CD4-positive, alpha-beta T cell (primary cell): ENCODE results near the gene CHMP3. TPM values are rescaled to one million over a fixed set of nuclear protein-coding genes. Genes with fewer than 3 reads are reported as not detected.
"Not testable (repeated sequence)": the region's sequence is repeated elsewhere in the genome, so short reads cannot be mapped to it uniquely, and the experiment has no call there.

Experiments
- ATAC-seq: fragments of 200-7000 bp; cut with Tn5 transposase; one replicate; pipeline ENCODE4 v1.10.0; 2022; ENCODE audit warnings: mild to moderate bottlenecking; ENCODE audit not compliant: poor library complexity
- CTCF ChIA-PET: fragments of 350-600 bp; sonication (Branson Sonifier 250); formaldehyde crosslinking; loops from one replicate; lab custom pipeline; 2021; ENCODE audit warnings: antibody characterized with exemption, inconsistent platforms; lab: Charles Lee
- POLR2A ChIA-PET: fragments of 350-600 bp; sonication (Branson Sonifier 250); formaldehyde crosslinking; loops from one replicate; lab custom pipeline; 2021; ENCODE audit warnings: antibody characterized with exemption, inconsistent platforms; lab: Charles Lee
- DNase-seq, 14 experiments: peaks; one replicate each; pipeline ENCODE4 v3.0.0-alpha.2; 2013 to 2020; ENCODE audit warnings: mixed read lengths in 2 of 14
- H3K27ac ChIP-seq, 2 donors: one replicate each; pipeline versions ENCODE4 v1.5.1 to v1.7.0; 2013; ENCODE audit warnings: low read length in 2 of 2, low read depth in 1 of 2, mild to moderate bottlenecking in 1 of 2
- H3K27me3 ChIP-seq, 2 experiments: 1 replicate in 1 of 2; 2 replicates in 1 of 2; pipeline versions ENCODE4 v1.6.1 to v1.7.0; 2013; ENCODE audit warnings: low read length in 2 of 2, control low read depth in 1 of 2, mild to moderate bottlenecking in 1 of 2, moderate library complexity in 1 of 2; ENCODE audit not compliant: insufficient read depth in 2 of 2, control insufficient read depth in 1 of 2
- H3K36me3 ChIP-seq: one replicate; pipeline ENCODE4 v1.6.1; 2013; ENCODE audit warnings: low read length, control low read depth; ENCODE audit not compliant: insufficient read depth
- H3K4me1 ChIP-seq: one replicate; pipeline ENCODE4 v1.6.1; 2013; ENCODE audit warnings: low read length, control low read depth; ENCODE audit not compliant: insufficient read depth
- H3K4me3 ChIP-seq: one replicate; pipeline ENCODE4 v1.5.1; 2013; ENCODE audit warnings: mild to moderate bottlenecking, low read length, moderate library complexity
- H3K9me3 ChIP-seq, 2 experiments: 1 replicate in 1 of 2; 2 replicates in 1 of 2; pipeline versions ENCODE4 v1.6.1 to v1.7.0; 2013; ENCODE audit warnings: low read length in 2 of 2, mild to moderate bottlenecking in 2 of 2, control low read depth in 1 of 2, moderate library complexity in 1 of 2; ENCODE audit not compliant: control insufficient read depth in 1 of 2, insufficient read depth in 1 of 2
- H3K27ac Mint-ChIP-seq: one replicate; pipeline ENCODE4 v1.8.0; 2020; ENCODE audit warnings: mixed read lengths
- H3K27me3 Mint-ChIP-seq: one replicate; pipeline ENCODE4 v1.8.0; 2021; ENCODE audit warnings: mixed read lengths
- H3K36me3 Mint-ChIP-seq: one replicate; pipeline ENCODE4 v1.8.0; 2021; ENCODE audit warnings: low read depth, mixed read lengths
- H3K4me1 Mint-ChIP-seq: one replicate; pipeline ENCODE4 v1.8.0; 2021; ENCODE audit warnings: low read depth, mixed read lengths
- H3K4me3 Mint-ChIP-seq: one replicate; pipeline ENCODE4 v1.8.0; 2020; ENCODE audit warnings: mild to moderate bottlenecking, mixed read lengths
- H3K9me3 Mint-ChIP-seq: one replicate; pipeline ENCODE4 v1.8.0; 2020; ENCODE audit warnings: mixed read lengths
- CTCF ChIP-seq: fragments of 200-600 bp; IDR thresholded peaks from one replicate; pipeline ENCODE4 v1.8.0; 2022; ENCODE audit warnings: antibody characterized with exemption, mild to moderate bottlenecking
- intact Hi-C, 2 experiments: fragments of 100-400 bp; cut with DNase I in 1 of 2; cut with micrococcal nuclease in 1 of 2; formaldehyde crosslinking; loops; one replicate each; pipeline versions ENCODE4 v1.15.1 to v1.9.0; 2023 to 2025; cut with DNase I, micrococcal nuclease
- total RNA-seq, 174 experiments: library from RNA in 2 of 174; stranded (reverse) in 2 of 174; gene quantifications; one replicate each; pipeline ENCODE4 v1.2.3 and lab custom pipeline; 2021 to 2026

Gene CHMP3
- total RNA-seq, 2 experiments from 2014 or later: 61.7 to 65.3 TPM

GRCh38 chr2:86548165-86548912 lies 14.9 kb downstream of the CHMP3 start:
- POLR2A ChIA-PET, H3K27me3 ChIP-seq, H3K9me3 Mint-ChIP-seq, H3K36me3 ChIP-seq, H3K4me1 ChIP-seq, DNase-seq, H3K4me3 Mint-ChIP-seq, CTCF ChIA-PET, H3K4me3 ChIP-seq, intact Hi-C loops, H3K27ac ChIP-seq, H3K27me3 Mint-ChIP-seq, ATAC-seq: not testable (repeated sequence)
- Mint-ChIP-seq H3K27ac (peak overlapping the region; percentile 42), H3K4me1 (peaks cover 33% of the 10 kb centered on the region), H3K36me3 (peaks cover 68% of the 10 kb centered on the region)
- peaks cover 0 to 31% of the 10 kb centered on the region in 2 experiments for H3K9me3 ChIP-seq

- intact Hi-C loops, H3K4me3 Mint-ChIP-seq, H3K27ac ChIP-seq, DNase-seq, H3K9me3 Mint-ChIP-seq, H3K36me3 ChIP-seq, H3K4me1 ChIP-seq, ATAC-seq, CTCF ChIA-PET, H3K27me3 ChIP-seq, H3K27ac Mint-ChIP-seq, H3K4me3 ChIP-seq, H3K27me3 Mint-ChIP-seq: not testable (repeated sequence)
- peaks cover 28% of the 10 kb centered on the region for H3K4me1 Mint-ChIP-seq
- POLR2A ChIA-PET: interaction anchor here (0.6 kb wide), 1 partner anchor 687 kb away, joined by 4 read pairs; no protein-coding TSS in a partner anchor
- peaks cover 52% of the 10 kb centered on the region for H3K36me3 Mint-ChIP-seq
- H3K9me3 ChIP-seq: peaks cover 0 to 31% of the 10 kb centered on the region in 2 experiments
Observed at GRCh38 chr2:86545296-86545924, 17.8 kb downstream of the CHMP3 start.

GRCh38 chr2:86544278-86545099 lies 18.8 kb downstream of the CHMP3 start:
- Mint-ChIP-seq H3K36me3 (peaks cover 56% of the 10 kb centered on the region), H3K4me1 (peaks cover 33% of the 10 kb centered on the region)
- intact Hi-C loops, H3K36me3 ChIP-seq, H3K4me3 Mint-ChIP-seq, ATAC-seq, H3K27ac Mint-ChIP-seq, H3K4me1 ChIP-seq, H3K9me3 Mint-ChIP-seq, H3K27ac ChIP-seq, H3K27me3 Mint-ChIP-seq, H3K27me3 ChIP-seq, H3K4me3 ChIP-seq, DNase-seq, POLR2A ChIA-PET: not testable (repeated sequence)
- CTCF ChIA-PET: interaction anchor here (0.6 kb wide), 1 partner anchor 14 kb away, joined by 3 read pairs; no protein-coding TSS in a partner anchor
- peaks cover 0 to 24% of the 10 kb centered on the region in 2 experiments for H3K9me3 ChIP-seq

GRCh38 chr2:86543793-86544192 lies 19.4 kb downstream of the CHMP3 start:
- H3K27ac ChIP-seq: no peak overlapping the region
- H3K27ac Mint-ChIP-seq: no peak overlapping the region
- no peaks in the 10 kb centered on the region for H3K4me1 ChIP-seq
- peaks cover 36% of the 10 kb centered on the region for H3K4me1 Mint-ChIP-seq
- ATAC-seq (no peak), DNase-seq (no peak)
- H3K9me3 Mint-ChIP-seq: peaks cover 7% of the 10 kb centered on the region
- no peaks in the 10 kb centered on the region for H3K27me3 Mint-ChIP-seq
- intact Hi-C loops: no loop called here
- no peak for TF ChIP-seq CTCF
- peaks cover 4% of the 10 kb centered on the region for H3K36me3 ChIP-seq
- ChIA-PET CTCF (interaction anchor here (0.6 kb wide), 1 partner anchor 13 kb away, joined by 3 read pairs; no protein-coding TSS in a partner anchor), POLR2A (no interaction called here)
- peaks cover 63% of the 10 kb centered on the region for H3K36me3 Mint-ChIP-seq
- peaks cover 0 to 17% of the 10 kb centered on the region in 2 experiments for H3K9me3 ChIP-seq
- no peak overlapping the region for H3K4me3 Mint-ChIP-seq
- H3K27me3 ChIP-seq: no peaks in the 10 kb centered on the region
- no peak overlapping the region for H3K4me3 ChIP-seq
